Kasumi-1 (cell line): ENCODE measurements around the gene ITGB5.

ENCODE experiments used
- DNase-seq, 2 experiments: peaks; one replicate each; lab custom pipeline; 2025; lab: John Stamatoyannopoulos, UW

The ITGB5 gene

GRCh38 chr3:124893526-124893925 lies 6.4 kb upstream of the ITGB5 start:
- no peak for DNase-seq

- no peak for DNase-seq
These were observed 3.5 kb upstream of the ITGB5 start for GRCh38 chr3:124890573-124891190.

DNA sequence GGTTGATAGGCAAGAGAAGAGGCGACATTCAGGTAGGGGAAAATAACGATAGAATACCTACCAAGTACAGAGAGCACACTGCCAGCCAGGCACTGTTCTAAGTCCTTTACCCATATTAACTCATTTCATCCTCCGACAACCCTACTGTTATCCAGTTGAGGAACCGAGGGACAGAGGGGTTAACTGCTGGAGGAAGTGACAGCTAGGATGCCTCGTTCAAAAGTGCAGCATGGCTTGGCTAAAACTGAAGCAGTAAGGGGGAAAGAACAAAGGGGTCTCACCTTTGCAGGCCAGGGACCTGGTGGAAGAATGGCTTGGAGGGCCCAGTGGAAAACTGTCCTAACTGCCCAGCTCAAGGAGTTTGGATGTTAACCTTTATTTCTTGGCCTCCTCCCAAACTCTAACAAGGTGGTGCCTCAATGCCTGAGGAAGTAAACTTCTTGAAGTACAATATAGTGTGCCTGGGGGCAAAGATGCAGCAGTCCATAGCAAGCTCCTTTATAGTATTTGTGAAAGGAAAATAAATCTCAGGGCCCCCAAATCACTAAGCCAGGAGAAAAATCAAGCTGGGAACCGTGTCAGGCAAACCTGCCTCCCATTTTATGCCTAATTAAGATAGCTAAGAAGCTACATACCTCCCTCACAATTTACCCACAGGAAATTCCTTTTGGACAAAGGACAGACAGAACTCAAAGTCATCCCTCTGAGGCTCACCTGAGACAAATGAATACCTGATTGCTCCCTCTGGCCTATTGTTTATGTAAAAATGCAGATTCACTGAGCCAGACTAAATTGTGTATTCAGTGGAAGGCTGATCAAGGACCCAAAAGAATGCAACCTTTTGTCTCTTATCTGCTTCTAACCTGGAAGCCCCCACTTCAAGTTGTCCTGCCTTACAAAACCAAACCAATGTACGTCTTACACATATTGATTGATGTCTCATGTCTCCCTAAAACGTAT lies 1.6 kb upstream of the ITGB5 start:
- DNase-seq = no peak

- DNase-seq = no peak
These were observed 750 bp upstream of the ITGB5 start for GRCh38 chr3:124887932-124888298.

DNA sequence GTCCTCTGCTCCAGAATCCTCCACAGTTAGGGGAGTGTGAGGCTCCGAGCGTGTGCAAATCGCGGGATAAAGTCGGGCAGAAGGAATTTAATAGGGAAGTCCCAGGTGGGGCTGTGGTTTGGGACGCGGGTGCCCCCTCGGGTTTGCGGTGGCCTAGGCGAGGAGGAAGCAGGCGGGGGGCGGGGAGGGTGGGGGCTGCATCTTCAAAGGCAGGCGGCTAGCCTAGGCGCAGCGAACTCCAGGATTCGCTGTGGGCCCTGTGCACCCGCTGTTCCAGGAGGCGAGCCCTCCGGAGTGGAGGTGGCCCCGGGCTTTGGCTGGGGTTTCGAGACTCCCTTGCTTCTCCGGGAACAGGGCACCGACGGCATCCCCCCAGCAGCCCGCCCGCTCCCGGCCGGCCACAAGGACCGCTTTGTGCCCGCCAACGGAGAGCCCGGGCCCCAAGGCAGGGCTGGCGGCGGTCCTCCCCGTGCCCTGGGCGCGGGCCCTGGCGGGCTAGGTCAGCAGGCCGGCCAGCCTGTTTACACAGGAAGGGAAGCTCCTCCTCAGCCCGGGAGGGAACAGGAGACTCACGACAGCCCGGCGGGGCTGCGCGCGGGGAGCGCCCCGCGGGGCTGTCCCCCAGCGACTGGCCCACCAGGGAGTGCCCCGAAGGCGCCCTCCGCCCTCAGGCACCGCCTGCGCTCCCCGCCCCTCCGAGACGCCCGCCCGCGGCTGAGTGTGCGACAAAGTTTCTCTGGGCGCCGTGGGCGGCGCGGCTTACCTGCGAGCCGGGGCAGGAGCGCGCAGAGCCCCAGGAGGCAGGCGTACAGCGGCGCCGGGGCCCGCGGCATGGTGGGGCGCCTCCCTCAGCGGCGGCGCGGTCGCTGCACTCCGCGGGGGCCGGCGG lies 753 bp downstream of the ITGB5 start:
- DNase-seq = no peak

DNA sequence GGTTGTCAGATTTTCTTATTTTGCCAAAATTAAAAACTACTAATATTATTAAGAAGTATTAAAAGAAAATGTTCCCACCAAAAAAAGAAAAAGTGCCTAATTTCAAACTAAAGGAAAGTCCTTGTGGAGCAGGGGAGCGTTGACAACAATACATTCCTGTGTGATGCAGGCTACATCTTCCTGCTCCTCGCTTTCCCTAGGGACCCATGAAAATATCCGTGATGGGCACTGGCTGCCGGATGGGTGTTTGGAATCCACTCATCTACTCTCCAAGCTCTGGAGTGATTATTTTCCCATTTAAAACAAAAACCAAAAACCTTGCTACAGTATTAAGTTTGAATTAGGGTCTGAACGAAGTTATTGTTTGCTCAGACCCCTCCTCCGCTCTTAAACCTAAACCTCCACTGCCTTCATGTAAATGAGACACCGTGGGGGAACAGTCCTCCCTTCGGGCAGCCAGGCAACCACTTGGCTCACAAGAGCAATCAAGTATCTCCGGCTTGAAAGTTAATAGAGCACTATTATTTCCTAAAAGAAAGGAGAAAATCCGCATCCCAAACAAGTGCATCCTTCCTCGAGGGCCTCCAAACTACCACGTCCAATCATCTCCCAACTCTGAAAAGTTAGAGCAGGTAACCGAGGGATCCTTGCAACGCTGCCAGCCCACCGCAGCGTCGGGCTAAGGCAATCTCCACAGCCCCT lies 1.5 kb downstream of the ITGB5 start:
- DNase-seq = no peak

DNA sequence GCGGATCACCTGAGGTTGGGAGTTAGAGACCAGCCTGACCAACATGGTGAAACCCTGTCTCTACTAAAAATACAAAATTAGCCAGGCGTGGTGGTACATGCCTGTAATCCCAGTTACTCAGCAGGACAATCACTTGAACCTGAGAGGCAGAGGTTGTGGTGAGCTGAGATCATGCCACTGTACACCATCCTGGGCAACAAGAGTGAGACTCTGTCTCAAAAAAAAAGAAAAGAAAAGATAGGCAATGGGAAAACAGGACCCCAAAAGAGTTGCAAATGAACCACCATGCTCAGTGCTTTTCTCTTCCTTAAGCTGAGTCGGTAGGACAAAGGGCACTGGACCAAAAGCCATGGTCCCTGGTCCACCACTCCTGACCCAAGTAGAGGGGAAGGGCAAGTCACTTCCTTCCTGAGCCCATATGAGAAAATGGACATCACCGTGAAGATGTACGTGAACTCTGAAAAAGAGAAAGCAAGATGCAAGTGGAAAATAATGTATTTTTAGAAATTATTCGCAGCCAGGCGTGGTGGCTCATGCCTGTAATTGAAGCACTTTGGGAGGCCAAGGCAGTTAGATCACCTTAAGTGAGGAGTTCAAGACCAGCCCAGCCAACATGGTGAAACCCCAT lies 2.6 kb downstream of the ITGB5 start:
- no peak for DNase-seq

DNA sequence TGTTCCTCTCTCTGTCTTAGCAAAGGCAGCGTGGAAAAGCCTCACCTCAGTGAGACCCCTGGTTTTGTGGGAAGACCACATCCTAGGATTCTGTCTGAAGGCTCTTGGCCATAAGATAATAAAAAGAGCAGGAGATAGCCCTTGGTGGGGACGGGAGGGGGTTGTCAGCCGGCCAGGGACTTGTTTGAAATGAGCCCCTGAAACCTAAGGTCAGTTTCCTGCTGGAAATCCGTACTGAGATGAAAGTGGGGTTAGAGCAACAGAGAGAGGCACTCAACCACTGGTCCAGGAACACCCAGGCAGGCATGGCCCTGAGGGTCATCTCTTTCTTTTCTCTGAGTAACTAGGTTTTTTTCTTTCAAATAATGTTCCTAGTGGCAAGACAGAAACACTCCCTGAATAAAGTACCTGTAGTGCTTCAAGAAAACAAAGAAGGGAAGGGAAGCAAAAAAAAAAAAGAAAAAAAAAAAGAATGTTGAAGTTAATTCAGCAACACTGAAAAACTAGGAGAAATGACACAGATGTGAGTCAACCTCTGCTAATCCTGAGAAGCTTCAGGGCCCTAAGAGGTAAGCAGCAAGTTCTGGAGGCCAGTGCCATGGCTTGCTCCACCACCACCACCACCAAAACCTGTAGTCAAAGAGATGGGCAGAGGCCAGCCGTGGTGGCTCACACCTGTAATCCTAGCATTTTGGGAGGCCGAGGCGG lies 3.2 kb downstream of the ITGB5 start:
- DNase-seq = no peak

DNA sequence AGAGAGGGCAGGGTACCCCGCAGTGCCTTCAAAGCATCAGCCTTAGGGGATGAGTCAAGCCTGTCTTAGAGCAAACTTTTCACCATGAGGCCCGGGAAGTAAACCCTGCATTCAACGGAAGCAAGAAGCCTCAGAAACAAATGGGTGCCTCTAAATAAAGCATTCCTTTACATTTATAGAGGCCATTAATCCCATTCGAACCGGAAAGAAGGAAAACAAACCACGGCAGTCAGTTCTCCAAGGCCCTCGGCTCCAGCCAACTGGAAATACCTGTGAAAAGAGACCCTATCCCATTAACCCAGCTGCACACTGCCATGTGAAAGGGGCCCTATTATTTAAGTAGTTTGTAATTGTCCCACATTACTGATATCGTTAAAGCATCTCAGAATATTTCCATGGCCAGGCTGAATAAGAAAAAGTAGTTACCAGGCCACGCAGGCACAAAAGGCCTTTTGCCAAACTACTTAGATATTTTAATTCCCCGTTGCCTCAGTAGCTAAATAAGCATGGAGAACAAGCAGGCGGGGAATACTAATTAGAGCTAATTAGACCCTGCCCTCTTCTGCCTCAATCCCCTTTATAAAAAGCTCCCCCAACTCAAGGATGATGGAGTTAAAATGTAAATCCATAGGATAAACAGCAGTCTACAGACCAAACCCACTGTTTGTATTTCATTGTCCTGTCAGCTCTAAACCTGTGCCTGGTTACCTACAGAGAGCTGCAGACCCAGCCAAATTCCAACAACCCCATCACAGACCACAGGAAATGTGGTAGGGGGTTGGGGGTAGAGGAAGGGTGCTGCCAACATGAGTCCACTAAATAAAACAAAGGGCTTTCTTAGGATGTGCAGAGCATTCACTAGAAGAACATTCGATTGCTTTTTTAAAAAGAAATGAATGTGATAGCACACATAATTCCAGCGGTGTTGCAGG lies 4.1 kb downstream of the ITGB5 start:
- DNase-seq = no peak

- DNase-seq = no peak
These were observed 5.0 kb downstream of the ITGB5 start for GRCh38 chr3:124881976-124882697.

- no peak for DNase-seq
These were observed 7.9 kb downstream of the ITGB5 start for GRCh38 chr3:124879337-124879680.

GRCh38 chr3:124878561-124879336 lies 8.4 kb downstream of the ITGB5 start:
- peak; percentile 6 to 43 for DNase-seq

DNA sequence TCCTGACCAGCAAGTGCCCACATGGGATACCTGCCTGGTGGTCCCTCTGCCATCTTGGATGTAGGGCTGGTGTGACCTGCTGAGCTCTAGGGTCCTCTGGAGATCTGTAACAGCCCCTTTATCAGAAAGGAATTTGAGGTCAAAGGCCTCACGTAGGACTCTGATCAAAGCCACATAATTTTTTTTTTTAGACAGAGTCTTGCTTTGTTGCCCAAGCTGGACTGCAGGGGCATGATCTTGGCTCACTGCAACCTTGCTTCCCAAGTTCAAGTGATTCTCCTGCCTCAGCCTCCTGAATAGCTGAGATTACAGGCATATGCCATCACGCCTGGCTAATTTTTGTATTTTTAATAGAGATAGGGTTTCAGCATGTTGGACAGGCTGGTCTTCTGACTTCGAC lies 9.5 kb downstream of the ITGB5 start:
- DNase-seq = no peak

DNA sequence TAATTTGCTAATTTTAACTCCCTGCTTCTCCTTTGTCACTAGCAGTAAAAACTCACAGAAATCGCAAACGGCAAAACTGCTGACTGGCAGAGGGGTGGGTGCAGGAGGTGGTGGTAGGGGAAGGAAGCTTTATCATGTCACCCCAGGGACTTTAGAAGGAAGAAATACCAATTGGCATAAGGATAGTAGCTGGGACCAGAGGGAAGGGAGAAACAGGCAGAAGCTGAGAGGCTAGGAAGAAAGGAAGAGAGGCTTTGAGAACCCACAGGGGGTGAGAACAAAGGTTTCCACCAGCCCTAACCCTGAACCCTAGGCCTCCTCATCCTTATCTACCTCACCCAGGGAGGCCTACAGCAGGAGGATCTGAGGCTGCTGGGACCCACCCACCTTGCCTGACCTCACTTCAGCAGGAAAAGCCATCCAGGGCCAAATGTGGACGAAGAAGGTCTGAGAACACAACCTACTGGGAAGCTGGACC lies 10.7 kb downstream of the ITGB5 start:
- no peak for DNase-seq

GRCh38 chr3:124873226-124873625 lies 13.9 kb downstream of the ITGB5 start:
- DNase-seq = no peak

DNA sequence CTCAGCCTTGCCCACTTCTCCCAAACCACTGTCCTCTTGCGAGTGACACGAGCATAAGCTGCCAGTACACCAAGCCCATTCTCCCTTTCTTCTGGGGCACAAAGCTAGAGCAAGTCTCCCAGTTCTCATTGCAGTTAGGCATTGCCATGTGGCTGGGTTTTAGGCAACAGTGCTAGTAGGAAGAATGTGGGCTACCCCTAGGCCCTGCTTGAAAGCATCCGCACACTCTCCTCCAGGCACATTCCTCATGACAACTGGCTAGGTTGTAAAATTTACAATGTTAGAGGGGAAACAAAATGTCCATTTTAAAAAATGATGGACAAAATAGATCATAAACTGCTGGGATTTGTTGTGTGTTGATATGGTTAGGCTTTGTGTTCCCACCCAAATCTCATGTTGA lies 19.7 kb downstream of the ITGB5 start:
- DNase-seq = no peak

DNA sequence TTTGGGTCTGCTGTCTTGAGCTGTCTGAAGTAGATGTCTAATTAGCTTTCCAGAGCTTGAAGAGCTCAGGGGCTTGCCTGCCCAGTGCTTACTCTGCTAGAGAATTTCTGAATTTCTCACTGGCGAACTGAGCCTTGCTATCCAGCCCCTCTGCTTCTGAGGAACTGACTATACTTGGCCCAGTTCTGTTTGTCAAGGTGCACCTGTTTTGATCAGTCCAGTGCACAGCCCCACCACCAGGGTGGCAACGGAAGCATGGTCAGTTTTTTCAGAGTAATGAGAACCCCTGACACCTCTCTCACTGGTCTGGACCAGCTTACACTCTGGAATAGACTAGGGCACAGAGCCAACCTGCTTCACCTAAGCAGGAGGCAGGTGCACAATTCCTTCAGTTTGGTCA lies 25.2 kb downstream of the ITGB5 start:
- no peak for DNase-seq

- DNase-seq = no peak
These were observed 26.1 kb downstream of the ITGB5 start for GRCh38 chr3:124861041-124861440.
